Measurements from ENCODE around the gene MYDGF. TPM values are rescaled to one million over a fixed set of nuclear protein-coding genes. Genes with fewer than 3 reads are reported as not detected.

MYDGF gene
- total RNA-seq, 1 donor from 2014 or later = 314 TPM

- DNase-seq (ENCODE audit: low read depth) (no peak), FAIRE-seq (no peak)
- no peak for TF ChIP-seq CTCF (IDR thresholded peaks at IDR 0.05; ENCODE audit: insufficient read depth, low read length, severe bottlenecking)
- Histone ChIP-seq H3K27me3 (ENCODE audit: control insufficient read depth, insufficient read depth, low read length) (no peaks in the 10 kb centered on the region), H3K4me3 (ENCODE audit: low read depth, low read length) (no peak overlapping the region), H3K36me3 (ENCODE audit: control insufficient read depth, insufficient read depth, low read length) (peaks cover 56% of the 10 kb centered on the region)
Observed at GRCh38 chr19:4697304-4697703, 27.2 kb upstream of the MYDGF start.

- FAIRE-seq = no peak
- TF ChIP-seq CTCF (IDR thresholded peaks at IDR 0.05; ENCODE audit: insufficient read depth, low read length, severe bottlenecking) = no peak
- no peak overlapping the region for H3K4me3 ChIP-seq (ENCODE audit: low read depth, low read length)
- no peak for DNase-seq (ENCODE audit: low read depth)
- H3K27me3 ChIP-seq (ENCODE audit: control insufficient read depth, insufficient read depth, low read length) = no peaks in the 10 kb centered on the region
- H3K36me3 ChIP-seq (ENCODE audit: control insufficient read depth, insufficient read depth, low read length) = peaks cover 55% of the 10 kb centered on the region
Observed at GRCh38 chr19:4695224-4695731, 25.1 kb upstream of the MYDGF start.

- Histone ChIP-seq H3K4me3 (ENCODE audit: low read depth, low read length) (no peak overlapping the region), H3K27me3 (ENCODE audit: control insufficient read depth, insufficient read depth, low read length) (no peaks in the 10 kb centered on the region), H3K36me3 (ENCODE audit: control insufficient read depth, insufficient read depth, low read length) (peaks cover 57% of the 10 kb centered on the region)
- peak; percentile 99 for DNase-seq (ENCODE audit: low read depth)
- peak; percentile 100 for FAIRE-seq
- no peak for TF ChIP-seq CTCF (IDR thresholded peaks at IDR 0.05; ENCODE audit: insufficient read depth, low read length, severe bottlenecking)
Observed at GRCh38 chr19:4694211-4694987, 24.3 kb upstream of the MYDGF start.

DNA sequence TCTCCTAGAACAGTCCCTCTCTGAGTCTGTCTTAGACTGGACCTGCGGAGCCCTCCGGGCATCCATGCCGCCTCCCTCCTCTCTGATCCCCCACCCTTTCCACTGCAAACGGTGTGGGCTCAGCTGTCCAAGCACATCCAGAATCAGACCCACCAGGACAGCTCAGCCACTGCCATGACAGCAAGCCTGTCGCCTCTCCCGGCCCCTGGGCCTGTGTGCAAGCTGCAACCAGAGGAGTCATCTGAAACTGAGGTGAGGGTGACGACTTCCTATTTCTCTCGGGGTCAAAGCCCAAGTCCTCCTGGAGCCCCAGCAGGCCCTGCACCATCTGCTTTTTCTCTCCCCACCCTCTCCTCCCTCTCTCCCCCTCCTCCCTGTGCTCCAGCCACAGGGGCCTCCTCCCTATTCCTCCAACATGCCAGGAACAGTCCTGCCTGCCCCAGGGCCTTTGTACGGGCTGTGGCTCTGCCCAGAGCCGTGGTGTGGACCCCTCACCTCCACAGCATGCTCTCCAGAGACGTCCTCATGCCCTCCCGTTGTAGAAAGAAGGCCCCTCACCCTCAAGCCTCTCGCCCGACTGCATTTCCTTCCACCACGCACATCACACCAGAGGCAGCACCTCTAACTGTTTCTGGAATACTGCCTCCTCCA, 23.5 kb upstream of the MYDGF start:
- no peaks in the 10 kb centered on the region for H3K27me3 ChIP-seq (ENCODE audit: control insufficient read depth, insufficient read depth, low read length)
- DNase-seq (ENCODE audit: low read depth) (no peak), FAIRE-seq (no peak)
- peaks cover 58% of the 10 kb centered on the region for H3K36me3 ChIP-seq (ENCODE audit: control insufficient read depth, insufficient read depth, low read length)
- no peak overlapping the region for H3K4me3 ChIP-seq (ENCODE audit: low read depth, low read length)
- no peak for TF ChIP-seq CTCF (IDR thresholded peaks at IDR 0.05; ENCODE audit: insufficient read depth, low read length, severe bottlenecking)

GRCh38 chr19:4693078-4693350, 22.9 kb upstream of the MYDGF start:
- H3K4me3 ChIP-seq (ENCODE audit: low read depth, low read length) = no peak overlapping the region
- no peak for TF ChIP-seq CTCF (IDR thresholded peaks at IDR 0.05; ENCODE audit: insufficient read depth, low read length, severe bottlenecking)
- peaks cover 62% of the 10 kb centered on the region for H3K36me3 ChIP-seq (ENCODE audit: control insufficient read depth, insufficient read depth, low read length)
- H3K27me3 ChIP-seq (ENCODE audit: control insufficient read depth, insufficient read depth, low read length) = no peaks in the 10 kb centered on the region
- FAIRE-seq (no peak), DNase-seq (ENCODE audit: low read depth) (no peak)

Data from bronchial epithelial cell (primary cell).